ENCODE results near the gene IFIH1. TPM values are rescaled to one million over a fixed set of nuclear protein-coding genes. Genes with fewer than 3 reads are reported as not detected.

IFIH1 gene
- total RNA-seq, 1 experiment from 2014 or later: 3.3 TPM

- DNase-seq (ENCODE audit: low read depth): no peak
Observed at GRCh38 chr2:162312853-162313252, 5.6 kb downstream of the IFIH1 start.

GRCh38 chr2:162308747-162309503 lies 9.6 kb downstream of the IFIH1 start:
- no peak for DNase-seq (ENCODE audit: low read depth)

- no peak for DNase-seq (ENCODE audit: low read depth)
Observed at GRCh38 chr2:162305901-162306300, 12.6 kb downstream of the IFIH1 start.

- DNase-seq (ENCODE audit: low read depth): no peak
Observed at GRCh38 chr2:162301877-162302276, 16.6 kb downstream of the IFIH1 start.

GRCh38 chr2:162301151-162301804 lies 17.2 kb downstream of the IFIH1 start:
- DNase-seq (ENCODE audit: low read depth): peak; percentile 38

- DNase-seq (ENCODE audit: low read depth): no peak
Observed at GRCh38 chr2:162300266-162300665, 18.2 kb downstream of the IFIH1 start.

- no peak for DNase-seq (ENCODE audit: low read depth)
Observed at GRCh38 chr2:162298669-162299335, 19.7 kb downstream of the IFIH1 start.

- DNase-seq (ENCODE audit: low read depth): peak; percentile 48
Observed at GRCh38 chr2:162297925-162298552, 20.4 kb downstream of the IFIH1 start.

- no peak for DNase-seq (ENCODE audit: low read depth)
Observed at GRCh38 chr2:162295009-162295408, 23.5 kb downstream of the IFIH1 start.

GRCh38 chr2:162293122-162293786 lies 25.2 kb downstream of the IFIH1 start:
- DNase-seq (ENCODE audit: low read depth): peak; percentile 44

- DNase-seq (ENCODE audit: low read depth): no peak
Observed at GRCh38 chr2:162291748-162292147, 26.7 kb downstream of the IFIH1 start.

GRCh38 chr2:162282765-162283425 lies 35.6 kb downstream of the IFIH1 start:
- DNase-seq (ENCODE audit: low read depth): peak; percentile 28

GRCh38 chr2:162280654-162281053 lies 37.8 kb downstream of the IFIH1 start:
- no peak for DNase-seq (ENCODE audit: low read depth)

GRCh38 chr2:162277381-162277780 lies 41.1 kb downstream of the IFIH1 start:
- no peak for DNase-seq (ENCODE audit: low read depth)

- no peak for DNase-seq (ENCODE audit: low read depth)
Observed at GRCh38 chr2:162267996-162268395, 50.5 kb downstream of the IFIH1 start.

- DNase-seq (ENCODE audit: low read depth): no peak
Observed at GRCh38 chr2:162267496-162267895, 51.0 kb downstream of the IFIH1 start.

- no peak for DNase-seq (ENCODE audit: low read depth)
Observed at GRCh38 chr2:162266460-162266760, 52.1 kb downstream of the IFIH1 start.

GRCh38 chr2:162265666-162266459 lies 52.6 kb downstream of the IFIH1 start:
- DNase-seq (ENCODE audit: low read depth): no peak

GRCh38 chr2:162261032-162261945 lies 57.2 kb downstream of the IFIH1 start:
- peak; percentile 42 for DNase-seq (ENCODE audit: low read depth)
